Activated T-cell treated with anti-CD3 and anti-CD28 coated beads, Interleukin-2, amount 50 U/mL, for 72 hours (primary cell): ENCODE results near the gene CFB. TPM values are rescaled to one million over a fixed set of nuclear protein-coding genes. Genes with fewer than 3 reads are reported as not detected.

Experiments
- ATAC-seq, 2 donors: fragments of 150-1000 bp; cut with Tn5 transposase; replicated peaks in 1 of 2; 2 replicates each; pipeline ENCODE4 v1.10.0; 2021; ENCODE audit warnings: moderate library complexity in 2 of 2, mild to moderate bottlenecking in 1 of 2
- DNase-seq, 2 donors: peaks; one replicate each; pipeline ENCODE4 v3.0.0; 2021 to 2022; ENCODE audit warnings: mixed read lengths in 1 of 2
- H3K27ac Mint-ChIP-seq: one replicate; pipeline ENCODE4 v1.8.0; 2022; ENCODE audit warnings: mild to moderate bottlenecking, moderate library complexity, mixed read lengths
- H3K27me3 Mint-ChIP-seq: one replicate; pipeline ENCODE4 v1.8.0; 2022; ENCODE audit warnings: low read depth, mixed read lengths
- H3K36me3 Mint-ChIP-seq, 2 donors: one replicate each; pipeline ENCODE4 v1.8.0; 2022; ENCODE audit warnings: mixed read lengths in 2 of 2, mild to moderate bottlenecking in 1 of 2; ENCODE audit not compliant: insufficient read depth in 2 of 2
- H3K4me1 Mint-ChIP-seq: one replicate; pipeline ENCODE4 v1.8.0; 2022; ENCODE audit warnings: low read depth, mixed read lengths
- H3K4me3 Mint-ChIP-seq, 2 donors: one replicate each; pipeline ENCODE4 v1.8.0; 2022; ENCODE audit warnings: mild to moderate bottlenecking in 2 of 2, mixed read lengths in 2 of 2, moderate library complexity in 2 of 2
- H3K9me3 Mint-ChIP-seq, 2 donors: one replicate each; pipeline ENCODE4 v1.8.0; 2022; ENCODE audit warnings: mixed read lengths in 2 of 2
- total RNA-seq, 2 donors: library from RNA; stranded (reverse); gene quantifications; one replicate each; pipeline ENCODE4 v1.2.3, GENCODE V29; 2022

The CFB gene
- total RNA-seq, 2 donors from 2014 or later = 1.1 to 3.5 TPM

DNA sequence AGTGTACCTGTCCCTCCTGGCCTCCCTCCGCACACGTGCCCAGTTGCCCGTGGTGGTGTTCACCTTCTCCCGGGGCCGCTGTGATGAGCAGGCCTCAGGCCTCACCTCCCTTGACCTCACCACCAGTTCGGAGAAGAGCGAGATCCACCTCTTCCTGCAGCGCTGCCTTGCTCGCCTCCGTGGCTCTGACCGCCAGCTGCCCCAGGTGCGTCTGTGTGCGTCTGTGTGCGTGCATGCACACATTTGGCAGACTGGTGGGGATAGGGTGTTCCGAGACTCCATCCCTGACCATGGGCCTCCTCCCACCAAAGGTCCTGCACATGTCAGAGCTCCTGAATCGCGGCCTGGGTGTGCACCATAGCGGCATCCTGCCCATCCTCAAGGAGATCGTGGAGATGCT is 18.0 kb downstream of the CFB start:
- no peak overlapping the region for H3K4me3 Mint-ChIP-seq
- ATAC-seq = no peak
- DNase-seq = no peak
- H3K36me3 Mint-ChIP-seq = peaks cover 3 to 7% of the 10 kb centered on the region in 2 donors
- H3K9me3 Mint-ChIP-seq = no peaks in the 10 kb centered on the region
- no peak overlapping the region for H3K27ac Mint-ChIP-seq
- peaks cover 32% of the 10 kb centered on the region for H3K4me1 Mint-ChIP-seq
- H3K27me3 Mint-ChIP-seq = no peaks in the 10 kb centered on the region

- Mint-ChIP-seq H3K27ac (no peak overlapping the region), H3K27me3 (no peaks in the 10 kb centered on the region), H3K4me1 (peaks cover 30% of the 10 kb centered on the region), H3K36me3 (peaks cover 3 to 13% of the 10 kb centered on the region in 2 donors), H3K4me3 (no peak overlapping the region), H3K9me3 (no peaks in the 10 kb centered on the region)
- ATAC-seq (no peak), DNase-seq (no peak)
Measured at GRCh38 chr6:31965700-31966099, 19.8 kb downstream of the CFB start.

- no peaks in the 10 kb centered on the region for H3K27me3 Mint-ChIP-seq
- H3K9me3 Mint-ChIP-seq = no peaks in the 10 kb centered on the region
- no peak overlapping the region for H3K4me3 Mint-ChIP-seq
- H3K4me1 Mint-ChIP-seq = peaks cover 28% of the 10 kb centered on the region
- H3K27ac Mint-ChIP-seq = no peak overlapping the region
- DNase-seq (no peak), ATAC-seq (no peak)
- peaks cover 3 to 13% of the 10 kb centered on the region in 2 donors for H3K36me3 Mint-ChIP-seq
Measured at GRCh38 chr6:31966506-31966905, 20.6 kb downstream of the CFB start.

GRCh38 chr6:31966997-31967925 is 21.4 kb downstream of the CFB start:
- peak overlapping the region; percentile 16 for H3K27ac Mint-ChIP-seq
- no peak overlapping the region for H3K4me3 Mint-ChIP-seq
- no peak for DNase-seq

GRCh38 chr6:31967926-31968320 is 22.0 kb downstream of the CFB start:
- H3K27me3 Mint-ChIP-seq = no peaks in the 10 kb centered on the region
- H3K9me3 Mint-ChIP-seq = no peaks in the 10 kb centered on the region
- DNase-seq (no peak), ATAC-seq (no peak)
- peaks cover 25% of the 10 kb centered on the region for H3K4me1 Mint-ChIP-seq
- peaks cover 2 to 13% of the 10 kb centered on the region in 2 donors for H3K36me3 Mint-ChIP-seq
- no peak overlapping the region for H3K4me3 Mint-ChIP-seq
- no peak overlapping the region for H3K27ac Mint-ChIP-seq

More at GRCh38 chr6:31966997-31967925, 21.4 kb downstream of the CFB start:
- Mint-ChIP-seq H3K36me3 (peaks cover 2 to 13% of the 10 kb centered on the region in 2 donors), H3K4me1 (peaks cover 22% of the 10 kb centered on the region), H3K9me3 (no peaks in the 10 kb centered on the region), H3K27me3 (no peaks in the 10 kb centered on the region)
- no peak for ATAC-seq

GRCh38 chr6:31968326-31968725 is 22.4 kb downstream of the CFB start:
- Mint-ChIP-seq H3K4me3 (no peak overlapping the region), H3K9me3 (no peaks in the 10 kb centered on the region), H3K36me3 (peaks cover 2 to 13% of the 10 kb centered on the region in 2 donors), H3K4me1 (peaks cover 29% of the 10 kb centered on the region), H3K27ac (no peak overlapping the region), H3K27me3 (no peaks in the 10 kb centered on the region)
- ATAC-seq (no peak), DNase-seq (no peak)

GRCh38 chr6:31968791-31969711 is 23.2 kb downstream of the CFB start:
- Mint-ChIP-seq H3K4me3 (peak overlapping the region; percentile 86 to 91), H3K4me1 (peaks cover 36% of the 10 kb centered on the region), H3K27me3 (no peaks in the 10 kb centered on the region), H3K36me3 (peaks cover 2 to 9% of the 10 kb centered on the region in 2 donors), H3K27ac (peak overlapping the region; percentile 89), H3K9me3 (no peaks in the 10 kb centered on the region)
- DNase-seq = no peak
- ATAC-seq = no peak

DNA sequence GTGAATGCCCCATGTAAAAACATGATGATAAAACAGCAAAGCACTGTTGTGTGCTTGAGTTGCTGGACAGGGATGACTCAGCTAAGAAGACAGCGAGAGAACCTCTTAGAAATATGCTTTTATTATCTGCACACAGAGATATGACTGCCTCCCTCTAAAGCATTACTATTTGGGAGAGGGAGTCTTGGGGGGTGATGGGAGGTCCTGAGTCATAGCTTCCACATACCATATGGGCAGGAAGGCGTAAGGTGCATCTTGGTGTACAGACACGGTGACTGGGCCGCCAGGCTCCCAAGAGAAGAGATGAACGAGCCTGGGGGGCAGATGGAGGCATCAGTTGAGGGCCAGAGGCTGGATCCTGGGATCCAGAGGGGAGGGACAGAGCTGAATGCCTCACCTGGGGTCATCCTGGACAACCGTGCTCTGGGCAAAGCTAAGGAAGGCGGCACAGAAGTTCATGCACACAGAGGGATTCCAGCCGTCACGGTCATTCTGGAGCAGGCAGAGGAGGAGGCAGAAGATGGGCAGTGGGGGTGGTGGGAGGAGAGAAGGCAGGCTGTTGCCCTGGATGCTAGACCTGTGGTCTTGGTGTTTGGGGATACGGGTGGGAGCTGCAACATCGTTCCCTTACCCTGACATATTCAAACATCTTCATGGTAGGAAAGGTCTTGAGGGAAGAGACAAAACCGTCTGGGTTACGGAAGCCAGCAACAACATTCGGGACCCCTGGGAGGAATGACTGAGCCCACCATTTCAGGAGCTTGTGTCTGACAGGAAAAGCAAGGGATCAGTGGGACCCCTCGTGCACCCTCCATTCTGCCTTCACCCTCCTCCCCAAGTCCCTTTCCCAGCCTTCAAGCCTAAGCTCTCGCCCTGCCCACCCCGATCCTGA is 24.1 kb downstream of the CFB start:
- Mint-ChIP-seq H3K27me3 (no peaks in the 10 kb centered on the region), H3K27ac (peak overlapping the region; percentile 89)

DNA sequence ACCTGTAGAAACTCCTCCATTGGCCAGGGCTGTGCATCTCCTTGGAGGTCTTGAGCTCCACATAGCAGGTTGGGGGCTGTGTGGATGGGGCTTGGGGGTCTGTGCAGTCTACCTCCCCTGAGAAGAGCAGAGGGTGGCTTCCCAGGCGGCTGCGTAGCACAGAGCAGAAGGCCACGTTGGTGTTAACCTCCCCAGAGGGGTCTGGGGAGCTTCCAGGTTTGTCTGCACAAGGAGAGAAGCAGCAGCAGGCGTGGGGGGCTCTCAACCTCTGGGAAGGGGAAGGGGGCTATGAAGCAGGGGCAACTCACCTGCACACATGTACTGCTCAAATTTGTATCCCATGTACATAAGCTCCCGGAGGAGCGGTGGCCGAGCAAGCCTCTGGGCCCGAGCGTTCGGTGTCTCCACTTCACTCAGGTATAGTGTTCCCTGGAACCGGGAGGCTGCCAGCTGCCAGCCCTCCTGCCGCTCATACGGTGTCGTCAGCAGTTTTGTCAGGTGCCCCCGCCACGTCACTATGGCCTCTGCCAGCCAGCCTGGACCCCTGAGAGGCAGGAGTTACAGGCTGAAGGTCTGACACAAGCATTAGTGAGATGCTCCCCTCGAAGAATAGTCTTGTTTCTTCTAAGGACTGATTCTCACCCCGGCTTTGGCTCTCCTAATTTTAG is 24.8 kb downstream of the CFB start:
- peak overlapping the region; percentile 94 for H3K27ac Mint-ChIP-seq
- DNase-seq (no peak), ATAC-seq (no peak)
- peaks cover 2 to 7% of the 10 kb centered on the region in 2 donors for H3K36me3 Mint-ChIP-seq
- H3K27me3 Mint-ChIP-seq = no peaks in the 10 kb centered on the region
- H3K4me3 Mint-ChIP-seq = peak overlapping the region; percentile 86 to 91
- no peaks in the 10 kb centered on the region for H3K9me3 Mint-ChIP-seq
- H3K4me1 Mint-ChIP-seq = peaks cover 43% of the 10 kb centered on the region

More for the DNA sequence above, 24.1 kb downstream of the CFB start:
- Mint-ChIP-seq H3K36me3 (peaks cover 2 to 9% of the 10 kb centered on the region in 2 donors), H3K4me3 (peak overlapping the region; percentile 86 to 91), H3K4me1 (peaks cover 43% of the 10 kb centered on the region), H3K9me3 (no peaks in the 10 kb centered on the region)
- no peak for DNase-seq
- no peak for ATAC-seq

GRCh38 chr6:31971279-31971992 is 25.5 kb downstream of the CFB start:
- H3K4me1 Mint-ChIP-seq = peaks cover 43% of the 10 kb centered on the region
- no peaks in the 10 kb centered on the region for H3K27me3 Mint-ChIP-seq
- H3K4me3 Mint-ChIP-seq = peak overlapping the region; percentile 86 to 91
- ATAC-seq = no peak
- no peaks in the 10 kb centered on the region for H3K9me3 Mint-ChIP-seq
- no peak for DNase-seq
- H3K27ac Mint-ChIP-seq = peak overlapping the region; percentile 94
- H3K36me3 Mint-ChIP-seq = peaks cover 2 to 6% of the 10 kb centered on the region in 2 donors

GRCh38 chr6:31971993-31972708 is 26.3 kb downstream of the CFB start, which contains the start of gene DXO:
Gene DXO, minus strand, starts transcription at chr6:31972138. Its CDS starts 463 bp downstream, at chr6:31971675.
- ATAC-seq (peak; percentile 94 to 97), DNase-seq (peak; percentile 98)
- Mint-ChIP-seq H3K36me3 (peaks cover 2 to 6% of the 10 kb centered on the region in 2 donors), H3K27me3 (no peaks in the 10 kb centered on the region), H3K27ac (peak within 1 kb of the TSS; percentile 94), H3K9me3 (no peaks in the 10 kb centered on the region), H3K4me3 (peak within 1 kb of the TSS; percentile 86 to 91), H3K4me1 (peaks cover 43% of the 10 kb centered on the region)
